Measurements from ENCODE around the gene SNAP29.
"Not testable (repeated sequence)": the region's sequence is repeated elsewhere in the genome, so short reads cannot be mapped to it uniquely, and the experiment has no call there.

SNAP29 gene

DNA sequence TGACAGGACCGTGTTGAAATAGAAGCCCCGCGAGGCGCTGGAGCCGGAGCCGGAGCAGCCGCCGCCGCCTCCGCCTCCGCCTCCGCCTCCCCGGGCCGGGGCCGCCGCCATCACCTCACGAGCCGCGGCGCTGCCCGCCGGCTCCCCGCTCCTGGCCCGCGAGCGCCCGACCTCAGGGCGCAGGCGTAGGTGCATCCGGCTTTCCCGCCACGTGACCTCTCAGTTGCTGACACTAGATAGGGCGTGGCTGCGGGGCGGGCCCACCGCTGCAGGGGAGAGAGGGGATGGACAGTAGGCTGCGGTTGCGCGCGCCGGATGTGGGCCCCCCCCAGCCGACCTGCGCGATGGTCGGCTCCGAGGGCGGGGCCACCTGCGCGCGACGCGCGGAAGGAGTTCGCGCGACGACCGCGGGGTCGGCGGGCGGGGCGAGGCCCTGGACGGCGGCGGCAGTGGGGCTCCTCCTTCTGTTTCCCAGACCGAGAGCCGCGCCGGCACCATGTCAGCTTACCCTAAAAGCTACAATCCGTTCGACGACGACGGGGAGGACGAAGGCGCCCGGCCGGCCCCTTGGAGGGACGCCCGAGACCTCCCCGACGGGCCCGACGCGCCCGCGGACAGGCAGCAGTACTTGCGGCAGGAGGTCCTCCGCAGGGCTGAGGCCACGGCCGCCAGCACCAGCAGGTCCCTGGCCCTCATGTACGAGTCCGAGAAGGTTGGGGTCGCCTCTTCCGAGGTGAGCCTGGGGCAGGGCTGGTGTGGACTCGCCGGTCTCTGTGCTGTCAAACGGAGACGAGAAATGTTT lies at the start of gene SNAP29, which contains the start of gene PI4KA:
Gene SNAP29, plus strand, starts transcription at position 393 of the 802 bp plus-strand sequence. Its CDS starts 104 bp downstream, at position 497.
Gene PI4KA, minus strand, starts transcription at position 197 of the 802 bp plus-strand sequence. Its CDS starts 86 bp downstream, at position 111.
- DNase-seq (ENCODE audit: low read depth), result peak; percentile 99

DNA sequence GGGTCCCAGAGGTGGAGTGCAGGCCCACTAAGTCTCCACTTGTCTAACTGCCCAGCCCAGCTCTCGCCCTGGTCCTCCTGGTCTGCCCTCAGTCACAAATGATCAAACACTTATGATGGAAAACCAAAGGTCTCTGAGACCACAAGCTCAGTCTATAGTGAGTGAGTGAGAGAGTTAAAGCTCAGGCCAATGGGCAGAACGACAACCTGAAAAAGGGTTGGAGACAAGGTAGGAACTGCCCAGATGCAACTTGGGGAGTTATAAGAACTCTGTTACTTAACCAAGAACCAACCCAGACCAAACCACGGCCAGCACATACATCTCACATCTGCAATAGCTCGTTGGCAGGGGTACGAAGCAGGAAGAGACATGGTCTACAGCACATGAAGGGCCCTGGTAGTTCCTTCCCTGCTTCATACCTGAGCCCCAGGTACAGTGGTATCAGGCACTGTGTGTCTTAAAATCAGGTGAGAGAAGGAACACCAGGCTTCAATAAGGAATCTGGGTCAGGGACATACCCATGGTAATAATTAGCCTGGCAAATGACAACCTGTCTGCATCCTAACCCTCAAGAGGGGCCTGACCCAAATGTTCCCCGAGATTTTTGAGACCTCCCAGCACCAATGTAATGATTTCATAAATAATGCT lies 49.1 kb upstream of the SNAP29 start:
- no peak for DNase-seq (ENCODE audit: low read depth)

DNA sequence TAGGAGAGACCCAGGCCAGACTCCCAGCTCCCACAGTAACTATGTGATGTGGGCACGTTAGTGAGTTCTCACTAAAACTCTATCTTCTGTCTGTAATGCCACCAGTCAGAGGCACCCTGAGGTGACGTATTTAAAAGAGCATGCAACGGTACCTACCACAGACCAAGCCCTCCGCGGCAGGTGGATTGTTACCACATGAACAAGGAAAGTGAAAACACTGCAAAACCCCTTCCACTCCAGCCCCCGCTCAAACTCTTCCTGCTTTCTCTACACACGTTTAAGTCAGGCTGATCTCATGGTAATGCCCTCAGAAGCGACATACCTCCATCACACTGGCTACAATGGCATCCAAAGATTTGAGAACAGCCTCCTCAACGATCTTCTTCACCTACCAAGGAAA lies 48.2 kb upstream of the SNAP29 start:
- no peak for DNase-seq (ENCODE audit: low read depth)

DNA sequence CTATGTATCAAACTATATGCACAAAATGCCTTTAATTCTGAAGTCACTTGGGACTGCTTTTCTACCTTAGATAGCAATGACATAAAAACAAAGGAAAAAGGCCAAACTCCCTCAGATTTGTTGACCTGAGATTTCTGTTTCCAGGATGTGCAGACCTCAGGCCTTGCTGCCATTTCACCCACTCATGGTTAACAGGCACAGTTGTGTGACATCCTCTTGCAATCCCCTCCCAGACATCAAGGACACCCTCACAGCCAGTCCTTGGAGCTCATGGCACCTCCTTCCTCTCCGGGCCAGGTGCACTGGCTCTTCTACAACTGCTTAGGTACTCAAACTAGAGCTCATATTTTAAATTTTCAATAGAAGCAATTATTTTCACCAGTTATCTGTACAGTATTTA lies 47.6 kb upstream of the SNAP29 start:
- no peak for DNase-seq (ENCODE audit: low read depth)

DNA sequence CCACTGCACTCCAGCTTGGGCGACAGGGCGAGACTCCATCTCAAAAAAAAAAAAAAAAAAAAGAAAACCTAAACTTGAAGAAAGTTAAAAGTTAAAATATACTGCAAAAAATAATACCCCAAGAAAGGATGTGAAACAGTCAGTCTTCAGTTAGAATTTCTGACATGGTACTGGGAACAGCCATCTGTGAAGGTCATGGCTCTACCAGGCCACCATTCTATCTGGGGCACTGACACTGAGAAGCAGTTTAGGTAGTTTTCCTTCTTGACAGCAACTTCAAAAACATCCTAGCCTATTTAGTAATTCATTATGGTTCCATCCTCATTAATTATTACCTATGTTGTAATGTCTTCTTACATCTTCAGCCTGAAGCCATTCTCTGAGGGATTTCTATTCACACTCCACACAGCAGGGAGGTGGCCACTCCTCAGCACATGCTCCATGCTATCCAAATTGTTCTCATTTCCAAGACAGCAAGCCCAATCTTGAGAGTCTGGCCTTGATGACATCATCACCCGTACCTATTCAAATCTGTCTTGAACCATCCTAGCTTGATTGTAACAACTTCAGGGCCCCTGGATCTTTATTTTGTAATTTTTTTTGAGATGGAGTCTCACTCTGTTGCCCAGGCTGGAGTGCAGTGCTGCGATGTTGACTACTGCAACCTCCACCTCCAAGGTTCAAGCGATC lies 46.7 kb upstream of the SNAP29 start:
- DNase-seq (ENCODE audit: low read depth), result no peak

DNA sequence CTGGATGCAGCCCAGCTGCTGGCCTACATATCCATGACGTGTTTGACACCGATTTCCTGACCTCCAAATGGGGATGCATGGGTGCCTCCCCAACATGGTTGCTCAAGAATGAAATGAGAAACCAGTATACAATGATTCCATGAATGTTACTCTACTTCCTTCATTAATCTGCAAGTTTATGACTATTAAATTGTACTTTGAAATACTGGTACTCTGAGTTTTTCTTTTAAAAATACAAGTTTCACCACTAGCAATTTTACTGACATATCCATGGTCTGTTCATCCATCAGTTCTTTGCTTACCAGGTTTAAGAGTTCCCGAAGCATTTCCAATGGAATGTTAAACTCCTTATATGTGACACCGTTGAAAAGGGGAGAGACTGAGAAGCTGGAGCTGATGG lies 45.8 kb upstream of the SNAP29 start:
- no peak for DNase-seq (ENCODE audit: low read depth)

DNA sequence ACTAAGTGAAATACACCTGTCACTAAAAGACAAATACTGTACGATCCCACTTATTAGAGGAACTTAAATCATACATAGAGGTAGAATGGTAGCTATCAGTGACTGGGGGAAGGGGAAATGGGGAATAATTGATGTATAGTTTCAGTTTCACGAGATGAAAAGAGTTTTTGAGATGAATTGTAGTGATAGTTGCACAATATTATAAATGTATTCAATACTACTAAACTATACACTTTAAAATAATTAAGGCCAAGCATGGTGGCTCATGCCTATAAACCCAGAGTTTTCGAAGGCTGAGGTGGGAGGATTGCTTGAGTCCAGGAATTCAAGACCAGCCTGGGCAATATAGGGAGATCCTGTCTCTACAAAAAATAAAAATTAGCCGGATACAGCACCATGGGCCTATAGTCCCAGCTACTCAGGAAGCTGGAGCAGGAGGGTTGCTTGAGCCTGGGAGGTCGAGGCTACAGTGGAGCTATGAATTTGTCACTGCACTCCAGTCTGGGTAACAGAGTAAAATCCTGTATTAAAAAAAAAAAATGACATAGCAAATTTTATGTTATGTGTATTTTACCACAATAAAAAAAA lies 44.5 kb upstream of the SNAP29 start:
- DNase-seq (ENCODE audit: low read depth), result no peak

DNA sequence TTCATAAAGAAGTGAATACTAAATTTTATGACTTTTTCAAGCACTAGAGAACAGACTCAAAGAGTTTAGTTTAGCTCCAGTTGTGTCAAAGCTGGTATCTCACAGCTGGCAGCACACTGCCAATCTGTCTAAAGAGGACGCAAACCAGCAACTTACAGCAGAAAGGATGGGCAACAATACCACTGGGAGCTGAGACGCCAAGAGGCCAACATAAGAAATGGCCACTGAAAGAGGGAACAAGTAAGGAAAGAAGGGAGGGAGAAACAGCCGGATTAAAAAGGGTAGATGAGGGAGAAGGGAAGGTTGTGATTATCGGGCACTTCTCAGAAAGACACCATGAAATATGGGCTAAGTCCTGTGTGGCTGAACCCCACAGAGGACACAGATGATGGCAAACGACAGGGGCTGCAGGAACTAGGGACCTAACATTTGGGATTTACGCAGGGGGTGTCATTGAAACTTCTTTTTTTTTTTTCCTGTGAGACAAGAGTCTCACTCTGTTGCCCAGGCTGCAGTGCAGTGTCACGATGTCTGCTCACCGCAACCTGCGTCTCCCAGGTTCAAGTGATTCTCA lies 43.2 kb upstream of the SNAP29 start:
- no peak for DNase-seq (ENCODE audit: low read depth)

DNA sequence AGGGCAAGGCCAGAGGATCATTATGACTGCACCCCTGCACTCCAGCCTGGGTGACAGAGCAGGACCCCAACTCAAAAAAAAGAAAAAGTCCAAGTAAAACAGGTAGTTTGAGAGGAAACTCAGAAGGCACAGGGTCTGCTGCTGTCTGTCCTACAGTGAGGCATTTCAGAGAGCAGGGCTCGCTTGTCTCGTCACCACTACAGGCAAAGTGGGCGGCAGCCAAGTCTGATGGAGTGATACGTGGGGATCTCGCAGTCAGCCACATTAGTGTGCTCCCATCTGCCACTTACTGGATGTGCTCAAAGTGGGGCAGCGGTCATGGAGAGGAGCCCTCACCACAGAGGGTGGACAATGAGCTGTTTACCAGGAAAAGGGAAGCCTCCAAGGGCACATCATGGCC lies 42.2 kb upstream of the SNAP29 start:
- DNase-seq (ENCODE audit: low read depth), result no peak

DNA sequence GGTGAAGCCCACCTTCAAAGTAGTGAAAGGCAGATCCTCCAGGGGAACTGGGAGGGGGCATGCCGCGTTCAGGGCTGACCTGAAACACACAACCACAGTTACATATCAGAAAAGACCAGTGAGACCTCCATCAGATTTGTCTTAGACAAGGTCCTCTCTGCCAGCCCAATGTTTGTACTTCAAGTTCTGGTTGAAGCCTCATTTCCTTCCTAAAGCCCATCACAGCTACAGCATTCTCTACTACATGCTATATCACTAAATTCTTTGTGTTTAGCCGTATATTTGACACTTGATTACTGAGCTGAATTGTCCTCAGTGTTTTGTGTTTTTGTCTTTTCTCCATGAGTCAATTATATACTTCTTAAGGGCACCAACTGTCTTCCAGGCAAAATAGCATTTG lies 40.3 kb upstream of the SNAP29 start:
- DNase-seq (ENCODE audit: low read depth), result no peak

DNA sequence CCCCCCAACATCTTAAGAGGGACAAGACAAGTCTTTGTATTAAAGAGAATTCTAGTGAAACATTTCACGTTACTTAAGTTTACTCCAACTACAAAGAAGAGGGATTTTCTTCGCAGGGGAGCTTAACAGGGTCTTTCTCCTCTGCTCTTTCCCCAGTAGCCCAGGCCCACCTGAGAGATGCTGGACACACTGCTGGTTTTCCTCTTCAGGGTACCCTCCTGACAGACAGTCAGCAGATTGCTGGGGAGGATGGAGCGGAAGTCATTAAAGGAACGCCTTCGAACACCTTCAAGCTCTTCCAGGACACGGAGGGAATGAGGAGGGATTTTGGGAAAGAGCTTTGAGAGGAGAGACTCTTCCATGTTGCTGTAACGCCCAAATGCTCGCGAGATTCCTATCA lies 39.3 kb upstream of the SNAP29 start:
- no peak for DNase-seq (ENCODE audit: low read depth)

DNA sequence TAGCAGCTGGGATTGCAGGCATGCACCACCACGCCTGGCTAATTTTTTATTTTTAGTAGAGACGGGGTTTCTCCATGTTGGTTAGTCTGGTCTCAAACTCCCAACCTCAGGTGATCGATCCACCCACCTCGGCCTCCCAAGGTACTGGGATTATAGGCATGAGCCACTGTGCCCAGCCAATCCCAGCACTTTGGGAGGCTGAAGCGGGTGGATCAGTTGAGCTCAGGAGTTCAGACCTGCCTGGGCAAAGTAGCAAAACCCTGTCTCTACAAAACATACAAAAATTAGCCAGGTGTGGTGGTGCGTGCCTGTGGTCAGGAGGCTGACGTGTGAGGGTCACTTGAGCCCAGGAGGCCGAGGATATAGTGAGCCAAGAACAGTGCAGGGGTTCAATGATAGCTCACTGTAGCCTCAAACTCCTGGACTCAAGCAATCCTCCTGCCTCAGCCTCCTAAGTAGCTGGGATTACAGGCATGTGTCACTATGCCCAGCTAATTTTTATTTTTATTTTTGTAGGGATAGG lies 37.0 kb upstream of the SNAP29 start:
- DNase-seq (ENCODE audit: low read depth), result not testable (repeated sequence)

DNA sequence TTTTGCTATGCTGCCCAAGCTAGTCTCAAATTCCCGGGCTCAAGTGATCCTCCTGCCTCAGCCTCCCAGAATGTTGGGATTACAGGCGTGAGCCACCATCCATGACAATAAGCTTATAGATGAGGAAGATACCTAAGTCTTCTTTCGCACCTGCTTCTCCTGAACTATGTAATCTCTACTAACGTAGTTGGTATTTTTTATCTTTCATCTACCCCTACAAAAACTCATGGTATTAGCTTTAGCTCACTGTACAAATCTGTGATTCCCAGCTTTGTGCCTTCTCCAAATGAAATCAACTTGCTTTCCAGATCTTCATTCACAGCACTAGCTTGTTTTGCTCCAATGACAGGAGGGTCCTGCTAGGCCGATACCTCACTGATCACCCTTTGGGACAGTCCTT lies 36.6 kb upstream of the SNAP29 start:
- no peak for DNase-seq (ENCODE audit: low read depth)

DNA sequence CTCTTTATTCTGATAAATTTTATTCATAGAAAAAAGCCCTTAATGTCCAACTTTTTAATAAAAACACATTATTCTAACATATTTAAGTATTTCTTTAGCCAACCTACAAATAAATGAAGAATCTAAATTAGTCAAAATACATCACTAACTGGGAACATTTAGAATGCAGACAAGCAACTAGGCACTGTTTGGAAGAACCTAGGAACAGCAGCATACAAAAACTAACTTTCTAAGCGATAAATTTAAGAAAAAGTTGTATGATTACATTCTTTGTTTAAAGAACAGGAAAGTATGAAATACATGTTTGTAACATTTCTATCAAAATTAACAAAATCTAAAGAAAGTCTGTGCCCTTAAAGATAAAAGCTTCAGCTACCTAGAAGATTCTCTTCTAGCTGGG lies 35.5 kb upstream of the SNAP29 start:
- no peak for DNase-seq (ENCODE audit: low read depth)

DNA sequence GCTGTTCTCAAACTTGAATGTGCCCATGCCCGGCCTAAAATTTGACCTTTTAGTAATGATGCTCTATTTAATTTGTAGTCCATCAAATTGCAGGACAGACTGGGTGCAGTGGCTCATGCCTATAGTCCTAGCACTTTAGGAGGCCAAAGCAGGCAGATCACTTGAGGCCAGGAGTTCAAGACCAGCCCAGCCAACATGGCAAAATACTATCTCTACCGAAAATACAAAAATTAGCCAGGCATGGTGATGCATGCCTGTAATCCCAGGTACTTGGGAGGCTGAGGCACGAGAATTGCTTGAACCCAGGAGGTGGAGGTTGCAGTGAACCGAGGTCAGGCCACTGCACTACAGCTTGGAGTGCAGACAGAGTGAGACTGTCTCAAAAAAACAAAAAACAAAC lies 33.6 kb upstream of the SNAP29 start:
- DNase-seq (ENCODE audit: low read depth), result not testable (repeated sequence)

DNA sequence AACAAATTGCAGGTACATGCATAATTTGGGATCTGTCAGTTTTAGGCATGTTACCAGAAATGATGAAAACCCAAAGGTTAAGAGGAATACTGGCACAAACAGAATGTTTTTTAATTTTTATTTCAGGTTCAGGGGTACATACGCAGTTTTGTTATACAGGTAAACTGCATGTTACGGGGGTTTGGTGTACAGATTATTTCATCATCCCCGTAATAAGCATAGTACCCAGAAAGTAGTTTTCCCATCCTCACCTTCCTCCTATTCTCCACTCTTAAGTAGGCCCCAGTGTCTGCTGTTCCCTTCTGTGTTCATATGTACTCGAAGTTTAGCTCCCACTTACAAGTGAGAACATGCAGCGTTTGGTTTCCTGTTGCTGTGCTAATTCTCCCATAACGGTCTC lies 33.2 kb upstream of the SNAP29 start:
- DNase-seq (ENCODE audit: low read depth), result no peak

DNA sequence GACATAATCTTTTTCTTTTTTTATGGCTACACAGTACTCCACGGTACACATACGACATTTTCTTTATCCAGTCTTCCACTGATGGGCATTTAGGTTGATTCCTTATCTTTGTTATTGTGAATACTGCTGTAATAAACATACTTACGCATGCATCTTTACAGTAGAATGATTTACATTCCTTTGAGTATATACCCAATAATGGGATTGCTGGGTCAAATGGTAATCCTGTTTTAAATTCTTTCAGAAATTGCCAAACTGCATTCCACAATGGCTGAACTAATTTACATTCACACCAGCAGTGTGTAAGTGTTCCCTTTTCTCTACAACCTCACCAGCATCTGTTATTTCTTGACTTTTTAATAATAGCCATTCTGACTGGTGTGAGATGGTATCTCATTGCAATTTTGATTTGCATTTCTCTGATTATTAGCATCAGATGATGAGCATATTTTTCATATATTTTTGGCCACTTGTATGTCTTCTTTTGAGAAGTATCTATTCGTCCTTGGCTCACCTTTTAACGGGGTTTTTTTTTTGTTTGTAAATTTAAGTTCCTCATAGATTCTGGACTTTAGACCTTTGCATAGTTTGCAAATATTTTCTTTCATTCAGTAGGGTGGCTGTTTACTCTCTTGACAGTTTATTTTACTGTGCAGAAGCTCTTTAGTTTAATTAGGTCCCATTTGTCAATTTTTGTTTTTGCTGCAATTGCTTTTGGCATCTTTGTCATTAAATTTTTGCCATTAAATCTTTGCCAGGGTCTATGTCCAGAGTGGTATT lies 32.2 kb upstream of the SNAP29 start:
- not testable (repeated sequence) for DNase-seq (ENCODE audit: low read depth)

DNA sequence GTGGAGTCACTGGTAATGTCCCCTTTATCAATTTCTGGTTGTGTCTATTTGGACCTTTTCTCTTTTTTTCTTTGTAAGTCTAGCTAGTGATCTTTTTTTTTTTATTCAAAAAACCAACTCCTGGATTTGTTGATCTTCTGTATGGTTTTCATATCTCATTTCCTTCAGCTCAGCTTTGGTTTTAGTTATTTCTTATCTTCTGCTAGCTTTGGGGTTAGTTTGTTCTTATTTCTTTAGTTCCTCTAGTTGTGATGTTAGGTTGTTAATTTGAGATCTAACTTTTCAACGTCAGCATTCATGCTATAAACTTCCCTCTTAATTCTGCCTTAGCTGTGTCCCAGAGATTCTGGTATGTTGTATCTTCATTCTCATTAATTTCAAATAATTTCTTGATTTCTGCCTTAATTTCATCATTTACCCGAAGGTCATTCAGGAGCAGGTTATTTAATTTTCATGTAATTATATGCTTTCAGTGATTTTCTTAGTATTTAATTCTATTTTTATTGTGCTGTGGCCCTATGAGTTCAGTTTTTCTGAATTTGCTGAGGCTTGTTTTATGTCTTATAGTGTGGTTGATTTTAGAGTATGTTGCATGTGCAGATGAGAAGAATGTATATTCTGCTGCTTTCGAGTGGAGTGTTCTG lies 29.2 kb upstream of the SNAP29 start:
- DNase-seq (ENCODE audit: low read depth), result no peak

DNA sequence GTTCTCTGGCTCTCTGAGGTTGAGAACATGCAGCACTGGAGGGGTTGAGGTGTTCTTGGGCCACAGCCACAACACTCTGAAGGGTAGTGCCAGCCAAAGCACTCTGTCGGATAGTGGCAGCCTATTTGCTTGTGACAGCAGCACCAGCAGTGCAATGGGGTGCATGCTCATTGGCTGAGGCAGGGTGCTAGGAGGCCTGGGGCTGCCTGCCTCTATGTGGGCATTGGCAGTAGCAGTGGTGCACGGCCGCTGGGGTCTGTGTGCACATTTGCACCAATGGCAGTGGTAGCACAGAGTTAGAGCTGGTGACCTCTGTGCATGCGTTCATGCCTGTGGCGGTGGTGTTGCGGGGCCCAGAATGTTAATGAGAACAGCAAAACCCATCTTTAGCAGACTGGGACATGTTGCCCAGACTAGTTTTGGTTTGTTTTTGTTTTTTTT lies 25.6 kb upstream of the SNAP29 start:
- no peak for DNase-seq (ENCODE audit: low read depth)

DNA sequence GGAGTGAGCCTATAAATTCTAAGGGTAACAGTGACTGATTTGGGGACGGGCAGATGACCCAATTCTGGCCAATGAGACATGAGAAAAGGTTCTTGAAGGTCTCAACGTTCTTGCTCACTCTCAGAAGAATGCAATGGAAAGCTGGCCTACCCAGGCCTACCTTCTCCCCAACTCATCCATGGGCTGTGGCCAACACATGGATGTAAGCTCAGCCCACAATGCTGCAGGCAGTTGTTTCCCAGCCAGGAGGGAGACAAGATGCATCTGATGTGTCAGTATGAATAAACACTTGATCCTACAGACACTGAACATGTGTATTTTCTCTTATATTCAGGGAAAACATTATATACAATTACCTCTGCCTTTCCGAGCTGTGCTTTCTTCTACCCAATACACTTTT lies 24.6 kb upstream of the SNAP29 start:
- no peak for DNase-seq (ENCODE audit: low read depth)

DNA sequence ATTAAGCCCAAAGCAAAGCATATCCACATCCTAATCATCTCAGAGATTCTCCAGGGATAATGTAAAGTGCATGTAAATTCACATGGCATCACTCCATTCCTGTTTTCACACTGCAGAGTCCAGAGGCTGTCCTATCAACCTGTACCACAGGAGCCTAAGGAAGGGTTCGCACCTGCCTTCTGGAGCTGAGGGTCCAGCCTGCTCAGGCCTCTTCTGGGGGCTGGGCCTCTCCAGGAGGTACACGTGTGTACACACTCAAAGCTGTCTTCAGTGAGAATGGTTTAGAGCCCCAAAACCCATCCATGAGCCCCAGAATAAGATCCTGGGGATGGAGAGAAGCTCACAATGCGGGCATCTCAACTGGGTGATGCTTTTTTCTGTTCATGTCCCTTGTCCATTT lies 24.1 kb upstream of the SNAP29 start:
- DNase-seq (ENCODE audit: low read depth), result no peak
